HEK293T (cell line): ENCODE data around the gene STAT1.

Experiments
- CTCF ChIA-PET: fragments of 350-600 bp; formaldehyde crosslinking; extraction: SDS; loops from one replicate; lab custom pipeline; 2021; ENCODE audit warnings: antibody characterized with exemption, inconsistent platforms; lab: Yijun Ruan, JAX
- POLR2A ChIA-PET: fragments of 350-600 bp; formaldehyde crosslinking; extraction: SDS; loops from one replicate; lab custom pipeline; 2020; ENCODE audit warnings: antibody characterized with exemption, inconsistent platforms; lab: Yijun Ruan, JAX
- DNase-seq: peaks from one replicate; pipeline ENCODE4 v3.0.0; 2012; ENCODE audit warnings: mixed read lengths; ENCODE audit errors: extremely low spot score
- ARNT ChIP-seq: fragments of 450-650 bp; IDR thresholded peaks from 2 replicates; pipeline ENCODE4 v1.6.1; 2017; ENCODE audit warnings: mild to moderate bottlenecking
- BHLHE40 ChIP-seq: fragments of 450-650 bp; IDR thresholded peaks from 2 replicates; pipeline ENCODE4 v1.6.1; 2016; ENCODE audit warnings: mild to moderate bottlenecking, moderate library complexity, borderline replicate concordance
- CTBP1 ChIP-seq: fragments of 450-650 bp; IDR thresholded peaks from 2 replicates; pipeline ENCODE4 v1.6.1; 2016; ENCODE audit warnings: borderline replicate concordance
- ELF4 ChIP-seq: fragments of 450-650 bp; IDR thresholded peaks from 2 replicates; pipeline ENCODE4 v1.6.1; 2017; ENCODE audit warnings: antibody characterized with exemption
- FOXA1 ChIP-seq: fragments of 450-650 bp; IDR thresholded peaks from 2 replicates; pipeline ENCODE4 v1.6.1; 2016; ENCODE audit warnings: mild to moderate bottlenecking
- FOXK2 ChIP-seq: fragments of 450-650 bp; IDR thresholded peaks from 2 replicates; pipeline ENCODE4 v1.6.1; 2016; ENCODE audit warnings: mild to moderate bottlenecking
- FOXM1 ChIP-seq: fragments of 450-650 bp; IDR thresholded peaks from 2 replicates; pipeline ENCODE4 v1.6.1; 2017; ENCODE audit warnings: mild to moderate bottlenecking, borderline replicate concordance
- HDGF ChIP-seq: fragments of 450-650 bp; IDR thresholded peaks from 2 replicates; pipeline ENCODE4 v1.6.1; 2017; ENCODE audit warnings: antibody characterized with exemption, borderline replicate concordance
- L3MBTL2 ChIP-seq: fragments of 450-650 bp; conservative IDR thresholded peaks from 2 replicates; pipeline ENCODE4 v1.6.1; 2016; ENCODE audit warnings: mild to moderate bottlenecking
- LEF1 ChIP-seq: fragments of 450-650 bp; IDR thresholded peaks from 2 replicates; pipeline ENCODE4 v1.6.1; 2017; ENCODE audit warnings: mild to moderate bottlenecking, borderline replicate concordance
- NFRKB ChIP-seq: fragments of 450-650 bp; IDR thresholded peaks from 2 replicates; pipeline ENCODE4 v1.6.1; 2016; ENCODE audit warnings: mild to moderate bottlenecking, moderate library complexity
- SP1 ChIP-seq: fragments of 450-650 bp; IDR thresholded peaks from 2 replicates; pipeline ENCODE4 v1.6.1; 2017
- SUZ12 ChIP-seq: fragments of 450-650 bp; IDR thresholded peaks from 2 replicates; pipeline ENCODE4 v1.6.1; 2016; ENCODE audit warnings: mild to moderate bottlenecking
- TARDBP ChIP-seq: fragments of 450-650 bp; IDR thresholded peaks from 2 replicates; pipeline ENCODE4 v1.6.1; 2016
- ZNF384 ChIP-seq: fragments of 450-650 bp; IDR thresholded peaks from 2 replicates; pipeline ENCODE4 v1.6.1; 2016
- TF ChIP-seq, protein P1 (sequence below): fragments of 450-650 bp; IDR thresholded peaks from 2 replicates; pipeline ENCODE4 v1.6.1; 2016

STAT1 gene

DNA sequence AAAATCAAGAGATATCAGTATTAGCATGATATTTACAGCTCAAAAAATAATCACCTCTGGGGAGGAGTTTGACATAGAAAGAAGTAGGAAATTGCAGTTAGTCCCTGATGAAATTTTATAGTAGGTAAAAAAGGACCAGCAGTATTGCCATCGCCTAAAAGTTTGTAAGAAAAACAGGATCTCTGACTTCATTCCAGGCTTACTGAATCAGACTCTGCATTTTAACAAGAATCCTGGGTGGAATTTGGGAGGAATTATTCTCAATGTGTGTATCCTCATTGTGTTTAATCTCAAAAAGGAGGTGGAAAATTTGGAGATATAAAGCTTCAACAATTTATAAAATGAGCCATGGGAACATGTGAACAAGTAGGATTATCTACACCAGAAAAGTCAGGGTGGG lies 31.2 kb upstream of the STAT1 start:
- TF ChIP-seq L3MBTL2 (no peak), ARNT (no peak), NFRKB (no peak), SP1 (no peak), FOXA1 (no peak), ZNF384 (no peak), SUZ12 (no peak), LEF1 (no peak), HDGF (no peak), CTBP1 (no peak), ELF4 (no peak), FOXK2 (no peak), TARDBP (no peak), BHLHE40 (no peak)
- TF ChIP-seq, protein P1, sequence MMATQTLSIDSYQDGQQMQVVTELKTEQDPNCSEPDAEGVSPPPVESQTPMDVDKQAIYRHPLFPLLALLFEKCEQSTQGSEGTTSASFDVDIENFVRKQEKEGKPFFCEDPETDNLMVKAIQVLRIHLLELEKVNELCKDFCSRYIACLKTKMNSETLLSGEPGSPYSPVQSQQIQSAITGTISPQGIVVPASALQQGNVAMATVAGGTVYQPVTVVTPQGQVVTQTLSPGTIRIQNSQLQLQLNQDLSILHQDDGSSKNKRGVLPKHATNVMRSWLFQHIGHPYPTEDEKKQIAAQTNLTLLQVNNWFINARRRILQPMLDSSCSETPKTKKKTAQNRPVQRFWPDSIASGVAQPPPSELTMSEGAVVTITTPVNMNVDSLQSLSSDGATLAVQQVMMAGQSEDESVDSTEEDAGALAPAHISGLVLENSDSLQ, result no peak
- ChIA-PET POLR2A (no interaction called here), CTCF (no interaction called here)
- DNase-seq, result no peak

DNA sequence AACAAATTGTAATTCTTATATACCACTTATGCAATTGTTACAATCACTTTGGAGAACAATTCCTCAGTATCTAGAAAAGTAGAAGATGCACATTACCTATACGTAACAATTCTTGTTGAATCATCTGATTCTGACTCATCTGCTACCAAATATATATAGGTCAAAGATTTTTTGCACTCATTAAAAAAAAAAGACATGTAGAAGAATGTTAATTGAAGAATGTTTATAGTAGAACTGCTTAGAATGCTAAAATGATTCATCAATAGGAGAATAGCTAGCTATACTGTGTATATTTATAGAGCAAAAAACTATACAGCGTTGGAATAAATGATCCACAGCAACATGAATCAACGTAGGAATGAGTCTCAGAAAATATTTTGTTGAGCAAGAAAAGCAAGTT lies 29.5 kb upstream of the STAT1 start:
- TF ChIP-seq FOXM1 (no peak), ELF4 (no peak), NFRKB (no peak), ZNF384 (no peak), CTBP1 (no peak), LEF1 (no peak), HDGF (no peak), BHLHE40 (no peak), FOXA1 (no peak), FOXK2 (no peak), TARDBP (no peak), SUZ12 (no peak), ARNT (no peak), SP1 (no peak), L3MBTL2 (no peak)
- TF ChIP-seq, protein P1, result no peak
- ChIA-PET POLR2A (no interaction called here), CTCF (no interaction called here)
- no peak for DNase-seq

DNA sequence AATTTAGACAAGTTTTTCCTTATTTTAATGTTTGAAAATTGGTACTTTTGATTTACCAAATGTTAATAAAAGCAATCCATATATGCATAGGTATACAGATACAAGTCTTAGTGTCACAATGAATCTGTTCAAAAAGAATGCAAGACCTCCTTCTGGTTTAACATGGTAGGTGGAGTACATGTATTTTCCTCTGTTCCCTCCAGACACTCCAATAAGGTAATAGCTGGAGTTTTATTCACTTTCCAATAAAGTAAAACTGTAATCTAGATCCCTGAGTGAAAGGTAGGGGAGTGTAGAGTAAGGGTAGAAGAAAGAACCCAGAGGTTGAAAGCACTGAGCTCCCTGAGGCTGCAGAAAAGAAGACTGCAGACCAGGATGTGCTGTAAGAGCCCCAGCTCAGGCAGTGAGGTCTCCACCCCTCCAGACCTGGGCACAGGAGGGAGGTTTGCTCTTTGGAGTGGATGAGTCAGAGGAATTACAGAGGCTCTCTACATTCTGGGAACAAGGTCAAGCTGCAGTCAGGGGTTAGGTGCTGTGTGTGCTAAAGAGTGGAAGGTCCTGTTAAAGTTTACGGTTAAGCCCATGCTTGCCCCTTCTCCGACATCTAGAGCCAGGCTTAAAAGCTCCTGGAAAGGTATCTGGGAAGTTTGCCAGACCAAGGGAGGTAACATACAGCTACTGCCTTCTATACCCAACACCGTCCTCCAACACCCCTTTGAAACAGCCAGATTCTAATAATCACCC lies 27.6 kb upstream of the STAT1 start:
- TF ChIP-seq TARDBP, result no peak
- TF ChIP-seq FOXM1, result no peak
- no peak for TF ChIP-seq CTBP1
- TF ChIP-seq NFRKB, result no peak
- TF ChIP-seq FOXA1, result no peak
- no peak for TF ChIP-seq ZNF384
- no peak for TF ChIP-seq L3MBTL2
- DNase-seq, result no peak
- ChIA-PET POLR2A (interaction anchor here (0.6 kb wide), 1 partner anchor 130 kb away, joined by 3 read pairs; no protein-coding TSS in a partner anchor), CTCF (interaction anchor here (1.1 kb wide), 1 partner anchor 9 kb away, joined by 3 read pairs; no protein-coding TSS in a partner anchor)

DNA sequence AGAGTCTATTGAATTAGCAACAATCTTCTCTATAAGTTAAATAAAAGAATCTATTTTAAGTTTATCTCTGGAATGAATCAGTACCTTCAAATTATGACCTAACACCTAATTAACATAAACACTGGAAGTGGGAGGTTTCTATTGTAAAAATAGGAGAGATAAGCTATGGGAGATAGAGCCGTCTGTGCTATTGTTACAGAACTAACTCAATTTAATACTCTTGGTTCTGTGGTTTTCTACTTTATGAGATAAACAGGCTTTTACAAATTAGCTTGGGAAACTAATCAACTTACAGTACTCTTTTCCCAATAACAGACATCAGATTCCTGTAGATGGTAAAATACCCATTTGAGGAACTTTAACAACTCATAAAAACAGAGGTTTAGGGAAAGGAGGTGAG lies 25.6 kb upstream of the STAT1 start:
- ChIA-PET CTCF (interaction anchor here (1.6 kb wide), 1 partner anchor 13 kb away, joined by 8 read pairs; no protein-coding TSS in a partner anchor), POLR2A (interaction anchor here (1.2 kb wide), 1 partner anchor 12 kb away, joined by 3 read pairs; no protein-coding TSS in a partner anchor)
- DNase-seq, result no peak
- TF ChIP-seq FOXK2 (no peak), SUZ12 (no peak), CTBP1 (no peak), BHLHE40 (no peak), ARNT (no peak), SP1 (no peak), ELF4 (no peak), L3MBTL2 (no peak), FOXM1 (no peak), ZNF384 (no peak), TARDBP (no peak), FOXA1 (no peak), NFRKB (no peak), HDGF (no peak), LEF1 (no peak)
- TF ChIP-seq, protein P1, result no peak

DNA sequence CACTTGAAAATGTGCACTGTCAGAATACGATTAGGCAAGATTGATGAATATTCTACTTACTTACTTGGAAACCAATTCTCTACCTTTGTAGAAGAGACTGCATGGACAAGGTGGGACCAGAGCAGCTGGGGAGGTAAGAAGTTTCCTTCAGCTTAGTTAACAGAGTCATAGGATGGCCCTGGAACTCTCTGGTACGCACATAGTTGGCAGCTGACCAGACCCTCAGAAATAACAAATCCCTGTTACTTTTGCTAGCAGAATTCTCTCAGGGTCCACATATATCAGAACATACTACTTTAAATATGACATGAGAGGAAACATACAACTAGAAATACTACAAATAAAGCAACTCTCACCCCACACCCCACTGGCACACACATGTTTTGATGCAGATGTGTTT lies 24.8 kb upstream of the STAT1 start:
- CTCF ChIA-PET, result interaction anchor here (0.7 kb wide), 1 partner anchor 14 kb away, joined by 3 read pairs; no protein-coding TSS in a partner anchor
- POLR2A ChIA-PET, result no interaction called here
- TF ChIP-seq FOXM1 (no peak), FOXA1 (no peak), NFRKB (no peak), SUZ12 (no peak), L3MBTL2 (no peak), TARDBP (no peak), ZNF384 (no peak), FOXK2 (no peak), ELF4 (no peak), LEF1 (no peak), HDGF (no peak), CTBP1 (no peak), ARNT (no peak), BHLHE40 (no peak), SP1 (no peak)
- TF ChIP-seq, protein P1, result no peak
- DNase-seq, result no peak
